Subcutaneous abdominal adipose tissue (tissue), 5 donors: ENCODE measurements around the gene PI4KA.
"Not testable (repeated sequence)": the region's sequence is repeated elsewhere in the genome, so short reads cannot be mapped to it uniquely, and the experiment has no call there.

Experiments used
- H3K27ac ChIP-seq: one replicate; pipeline ENCODE4 v1.7.0; 2013; ENCODE audit warnings: low read depth, mild to moderate bottlenecking, inconsistent platforms, low read length, moderate library complexity
- H3K27me3 ChIP-seq, 5 donors: one replicate each; pipeline ENCODE4 v1.7.0; 2013; ENCODE audit warnings: low read length in 5 of 5, inconsistent platforms in 1 of 5; ENCODE audit not compliant: control insufficient read depth in 5 of 5, insufficient read depth in 4 of 5
- H3K36me3 ChIP-seq, 5 donors: one replicate each; pipeline ENCODE4 v1.7.0; 2013; ENCODE audit warnings: low read length in 5 of 5; ENCODE audit not compliant: control insufficient read depth in 5 of 5, insufficient read depth in 5 of 5
- H3K4me1 ChIP-seq, 5 donors: one replicate each; pipeline ENCODE4 v1.7.0; 2013; ENCODE audit warnings: low read length in 5 of 5, mild to moderate bottlenecking in 3 of 5, moderate library complexity in 1 of 5; ENCODE audit not compliant: control insufficient read depth in 5 of 5, insufficient read depth in 5 of 5
- H3K4me3 ChIP-seq, 5 donors: one replicate each; pipeline ENCODE4 v1.7.0; 2013; ENCODE audit warnings: low read length in 5 of 5, low read depth in 1 of 5
- H3K9ac ChIP-seq, 5 donors: one replicate each; pipeline ENCODE4 v1.7.0; 2013; ENCODE audit warnings: low read length in 5 of 5, mild to moderate bottlenecking in 4 of 5, moderate library complexity in 3 of 5
- H3K9me3 ChIP-seq, 5 donors: one replicate each; pipeline ENCODE4 v1.7.0; 2013; ENCODE audit warnings: low read length in 5 of 5; ENCODE audit not compliant: control insufficient read depth in 5 of 5
- donor health status: healthy.
- donor health status: healthy.
- donor health status: healthy.
- donor health status: healthy.
- donor health status: healthy.

PI4KA gene

DNA sequence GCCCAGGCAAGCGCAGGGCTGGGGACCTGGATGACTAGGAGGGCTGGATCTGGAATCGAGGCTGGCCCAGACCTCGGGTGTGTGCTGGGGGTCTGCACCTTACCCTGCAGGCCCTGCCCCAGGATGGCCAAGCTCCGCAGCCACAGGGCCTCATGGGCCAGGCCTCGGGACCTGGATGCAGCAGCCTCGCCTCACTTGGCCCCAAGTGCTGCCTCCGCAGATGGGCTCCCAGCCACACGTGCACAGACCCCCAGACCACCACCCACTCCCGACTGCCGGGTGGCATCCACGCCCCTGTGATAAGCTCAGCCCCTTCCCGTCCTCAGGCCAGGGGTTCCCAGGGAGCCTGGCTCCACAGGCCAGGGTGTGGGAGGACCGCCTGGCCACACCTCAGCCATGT, 188.7 kb downstream of the PI4KA start:
- H3K4me3 ChIP-seq, H3K36me3 ChIP-seq, H3K4me1 ChIP-seq, H3K27ac ChIP-seq, H3K27me3 ChIP-seq, H3K9me3 ChIP-seq, H3K9ac ChIP-seq: not testable (repeated sequence)

DNA sequence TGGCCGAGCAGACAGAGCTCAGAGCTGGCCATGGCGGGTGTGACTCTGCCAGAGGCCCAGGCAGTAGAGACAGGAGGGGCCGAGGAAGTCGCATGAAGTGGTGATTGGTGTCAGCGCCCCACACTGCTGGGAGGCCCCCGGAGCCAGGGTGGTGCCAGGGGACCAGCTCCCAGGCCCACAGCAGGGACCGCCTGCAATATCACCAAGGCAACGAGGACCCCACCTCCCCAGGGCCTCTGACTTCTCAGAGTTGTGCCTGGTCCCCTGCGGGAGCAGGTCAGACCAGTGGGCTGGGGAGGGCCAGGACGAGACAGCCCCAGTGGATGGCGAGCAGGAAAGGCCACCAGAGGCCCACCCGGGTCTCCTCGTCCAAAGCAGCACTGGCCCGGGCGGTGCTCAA, 189.1 kb downstream of the PI4KA start:
- H3K9ac ChIP-seq, H3K27me3 ChIP-seq, H3K27ac ChIP-seq, H3K4me1 ChIP-seq, H3K4me3 ChIP-seq, H3K36me3 ChIP-seq, H3K9me3 ChIP-seq: not testable (repeated sequence)

DNA sequence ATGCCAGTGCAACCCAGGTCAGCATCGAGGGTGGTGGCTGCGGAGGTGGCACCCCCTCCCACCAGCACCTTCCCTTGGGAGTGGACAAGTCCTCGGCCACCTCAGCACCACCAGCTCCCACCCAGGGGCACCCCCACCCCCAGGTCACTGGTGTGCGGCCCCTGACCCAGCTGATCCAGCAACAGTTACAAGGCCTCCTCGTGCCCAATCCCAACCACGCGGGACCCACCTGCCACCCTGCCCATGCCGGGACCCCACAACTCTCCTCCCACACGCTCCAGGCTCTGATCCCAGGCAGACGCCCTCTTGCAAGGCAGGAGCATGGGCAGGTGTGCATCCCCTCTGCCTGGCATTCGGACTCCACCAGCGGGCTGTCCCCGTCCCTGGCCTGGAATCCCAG, 189.8 kb downstream of the PI4KA start:
- not testable (repeated sequence) for H3K9me3 ChIP-seq, H3K4me1 ChIP-seq, H3K4me3 ChIP-seq, H3K27ac ChIP-seq, H3K9ac ChIP-seq, H3K36me3 ChIP-seq
- H3K27me3 ChIP-seq: peaks cover 0 to 13% (median 8%) of the 10 kb centered on the region in 5 donors

DNA sequence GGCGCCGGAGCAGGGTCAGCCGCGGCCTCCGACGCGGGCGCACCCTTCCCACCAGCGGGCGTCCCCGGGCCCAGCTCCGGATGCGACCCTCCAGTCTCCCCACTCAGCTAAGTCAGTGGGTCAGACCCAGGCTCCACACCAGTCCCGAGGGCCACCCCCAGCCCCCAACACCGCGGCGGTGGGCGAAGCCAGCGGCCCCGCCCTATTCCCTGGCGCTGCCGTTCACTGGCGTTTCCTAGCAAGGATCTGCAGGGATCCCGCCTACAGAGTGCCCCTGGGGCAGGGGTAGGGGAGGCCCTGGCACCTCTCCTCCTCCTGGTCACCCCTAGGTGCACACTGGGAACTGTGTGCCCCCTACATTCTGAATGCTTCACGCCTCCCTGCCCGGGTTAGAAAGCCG, 190.4 kb downstream of the PI4KA start:
- not testable (repeated sequence) for H3K9ac ChIP-seq, H3K36me3 ChIP-seq, H3K9me3 ChIP-seq, H3K27ac ChIP-seq, H3K4me1 ChIP-seq, H3K4me3 ChIP-seq
- peaks cover 0 to 16% (median 8%) of the 10 kb centered on the region in 5 donors for H3K27me3 ChIP-seq

DNA sequence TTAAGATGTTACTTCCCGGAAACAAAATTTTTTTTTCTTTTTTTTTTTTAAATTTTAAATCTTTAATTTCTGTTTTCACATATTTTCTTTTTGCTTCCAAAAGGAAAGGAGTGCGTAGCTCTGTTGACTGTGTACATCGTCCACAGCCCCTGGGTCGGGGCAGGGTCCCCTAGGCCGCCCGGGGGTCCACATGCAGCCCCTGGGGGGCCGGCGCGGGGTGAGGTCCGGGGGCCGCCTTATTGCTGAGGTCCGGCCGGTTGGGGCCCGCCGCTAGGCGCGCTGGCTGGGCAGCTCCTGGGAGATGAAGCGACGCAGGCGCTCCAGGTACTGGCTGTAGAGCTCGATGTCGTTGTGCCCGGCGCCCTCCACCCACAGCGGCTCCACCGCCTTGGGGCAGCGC, 191.1 kb downstream of the PI4KA start:
- H3K9me3 ChIP-seq, H3K9ac ChIP-seq, H3K27ac ChIP-seq, H3K36me3 ChIP-seq, H3K4me1 ChIP-seq, H3K4me3 ChIP-seq: not testable (repeated sequence)
- H3K27me3 ChIP-seq: peaks cover 0 to 16% (median 8%) of the 10 kb centered on the region in 5 donors

DNA sequence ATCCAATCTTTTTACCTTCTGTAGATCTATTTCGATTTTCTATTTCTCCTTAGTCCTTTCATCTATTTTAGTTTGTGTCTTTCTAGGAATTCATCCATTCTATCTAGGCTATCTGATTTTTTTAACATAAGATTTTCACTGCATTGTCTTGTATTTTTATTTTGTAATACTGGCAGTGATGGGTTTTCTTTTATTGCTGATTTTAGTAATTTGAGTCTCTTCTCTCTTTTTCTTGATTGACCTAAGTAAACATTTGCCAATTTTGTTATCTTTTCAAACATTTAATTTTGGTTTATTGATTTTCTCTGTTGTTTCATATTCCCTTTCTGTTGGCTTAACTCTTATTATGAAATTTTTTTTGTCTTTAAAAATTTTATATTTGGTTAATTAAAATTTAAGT, 192.1 kb downstream of the PI4KA start:
- Histone ChIP-seq H3K9me3 (peaks cover 0 to 5% (median 0%) of the 10 kb centered on the region in 5 donors), H3K9ac (no peak overlapping the region), H3K27me3 (peaks cover 0 to 12% (median 6%) of the 10 kb centered on the region in 5 donors), H3K36me3 (no peaks in the 10 kb centered on the region), H3K4me1 (peaks cover 0 to 5% (median 0%) of the 10 kb centered on the region in 5 donors), H3K27ac (no peak overlapping the region), H3K4me3 (no peak overlapping the region)

DNA sequence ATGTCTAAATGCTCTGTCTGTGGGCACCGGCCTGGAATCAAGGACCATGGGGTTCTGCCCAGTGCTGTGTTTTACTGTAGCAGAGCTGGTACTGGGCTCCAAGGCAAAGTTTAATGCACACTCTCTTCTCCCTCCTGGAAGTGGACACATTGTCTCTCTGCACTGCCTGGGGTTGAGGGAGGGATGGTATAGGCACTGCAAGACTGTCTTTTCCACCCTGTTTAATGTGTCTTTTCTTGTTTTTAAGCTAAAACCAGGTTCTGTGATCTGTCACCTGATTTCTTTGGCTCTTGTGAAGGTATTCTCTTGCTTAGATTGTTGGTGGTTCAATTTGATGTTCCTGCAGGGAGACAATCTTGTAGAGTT, 194.0 kb downstream of the PI4KA start:
- Histone ChIP-seq H3K4me1 (no peaks in the 10 kb centered on the region), H3K9ac (no peak overlapping the region), H3K27me3 (peaks cover 0 to 8% (median 5%) of the 10 kb centered on the region in 5 donors), H3K36me3 (no peaks in the 10 kb centered on the region), H3K4me3 (no peak overlapping the region), H3K27ac (no peak overlapping the region), H3K9me3 (peaks cover 0 to 5% (median 0%) of the 10 kb centered on the region in 5 donors)

DNA sequence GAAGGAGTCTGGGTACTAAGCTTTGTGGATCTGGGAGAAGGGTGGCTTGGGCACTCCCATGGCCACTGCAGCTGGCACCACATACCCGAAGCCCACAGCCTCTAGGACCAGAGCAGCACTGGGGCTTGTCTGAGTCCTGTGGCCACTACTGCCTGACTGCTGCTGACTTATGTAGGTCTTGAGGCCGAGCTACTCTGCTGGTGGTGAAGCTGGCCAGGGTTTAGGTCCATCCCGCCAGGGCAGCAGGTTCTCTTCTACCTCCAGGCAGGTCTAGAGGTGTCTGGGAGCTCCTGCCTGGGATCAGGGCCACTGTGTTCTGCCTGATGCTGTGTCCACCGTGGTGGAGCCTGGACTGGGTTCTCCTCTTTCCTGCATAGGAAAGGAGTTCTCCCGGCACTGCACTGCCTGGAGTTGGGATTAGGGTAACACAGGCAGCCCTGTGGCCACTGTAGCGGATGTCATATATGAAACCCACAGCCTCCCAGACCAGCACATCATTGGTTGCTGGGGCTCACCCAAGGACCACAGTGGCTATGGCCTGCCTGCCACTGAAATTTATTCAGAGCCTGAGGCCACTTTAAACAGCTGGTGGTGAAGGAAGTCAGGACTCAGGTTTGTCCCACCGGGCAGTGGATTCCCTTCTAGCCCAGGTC, 194.5 kb downstream of the PI4KA start:
- Histone ChIP-seq H3K4me1 (no peaks in the 10 kb centered on the region), H3K9me3 (peaks cover 0 to 5% (median 0%) of the 10 kb centered on the region in 5 donors), H3K27ac (no peak overlapping the region), H3K4me3 (no peak overlapping the region), H3K27me3 (peaks cover 0 to 8% (median 4%) of the 10 kb centered on the region in 5 donors), H3K36me3 (no peaks in the 10 kb centered on the region), H3K9ac (no peak overlapping the region)

DNA sequence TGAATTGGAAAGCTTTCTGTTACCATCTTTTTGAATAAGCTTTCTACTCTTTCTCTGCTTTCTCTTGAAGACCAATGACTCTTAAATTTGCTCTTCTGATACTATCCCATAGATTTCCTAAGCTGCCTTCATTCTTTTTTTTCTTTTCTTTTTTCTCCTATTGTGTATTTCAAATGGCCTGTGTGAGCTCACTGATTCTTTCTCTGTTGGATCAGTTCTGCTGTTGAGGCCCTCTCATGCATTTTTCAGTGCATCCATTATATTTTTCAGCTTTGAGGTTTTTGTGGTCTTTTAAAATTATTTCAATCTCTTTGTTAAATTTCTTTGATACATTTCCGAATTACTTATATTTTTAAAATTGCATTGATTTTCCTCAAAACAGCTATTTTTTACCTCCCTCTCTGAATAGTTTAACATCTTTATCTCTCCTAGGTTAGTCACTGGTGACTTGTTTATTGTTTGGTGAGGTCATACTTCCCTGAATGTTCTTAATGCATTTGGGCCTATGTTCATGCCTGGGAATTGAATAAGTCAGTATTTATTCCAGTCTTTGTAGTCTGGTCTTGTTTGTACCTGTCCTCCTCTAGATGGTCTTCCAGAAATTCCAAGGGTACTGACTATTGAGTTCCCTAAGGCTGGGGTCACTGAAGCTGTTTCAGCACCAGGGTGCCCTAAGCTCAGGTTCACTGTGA, 195.3 kb downstream of the PI4KA start:
- Histone ChIP-seq H3K9ac (no peak overlapping the region), H3K27ac (no peak overlapping the region), H3K27me3 (peaks cover 0 to 8% (median 0%) of the 10 kb centered on the region in 5 donors)

DNA sequence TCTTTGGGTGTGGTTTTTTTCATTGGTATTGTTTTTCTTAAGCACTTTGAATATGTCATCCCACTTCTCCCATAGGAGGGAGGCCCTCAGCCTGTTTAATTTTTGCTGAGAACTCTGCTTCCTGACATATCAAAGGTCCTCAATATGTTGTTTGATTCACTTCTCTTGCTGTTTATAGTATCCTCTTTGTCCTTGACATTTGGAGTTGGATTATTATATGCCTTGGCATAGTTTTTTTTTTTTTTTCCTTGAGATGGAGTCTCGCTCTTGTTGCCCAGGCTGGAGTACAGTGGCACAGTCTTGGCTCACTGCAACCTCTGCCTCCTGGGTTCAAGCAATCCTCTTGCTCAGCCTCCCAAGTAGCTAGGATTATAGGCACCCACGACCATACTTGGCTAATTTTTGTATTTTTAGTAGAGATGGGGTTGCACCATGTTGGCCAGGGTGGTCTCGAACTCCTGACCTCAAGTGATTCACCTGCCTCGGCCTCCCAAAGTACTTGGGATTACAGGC, 196.0 kb downstream of the PI4KA start:
- H3K4me1 ChIP-seq, H3K27ac ChIP-seq, H3K9me3 ChIP-seq, H3K9ac ChIP-seq, H3K27me3 ChIP-seq, H3K36me3 ChIP-seq, H3K4me3 ChIP-seq: not testable (repeated sequence)

More for the DNA sequence above, 195.3 kb downstream of the PI4KA start:
- H3K4me1 ChIP-seq: no peaks in the 10 kb centered on the region
- no peak overlapping the region for H3K4me3 ChIP-seq
- H3K36me3 ChIP-seq: no peaks in the 10 kb centered on the region
- H3K9me3 ChIP-seq: peaks cover 0 to 5% (median 0%) of the 10 kb centered on the region in 5 donors
